HS-5 (cell line): ENCODE results near the gene LRRK1.

Experiments used
- DNase-seq: peaks from one replicate; pipeline ENCODE4 v3.0.0-alpha.2; 2012; ENCODE audit warnings: low read depth

LRRK1 gene

GRCh38 chr15:101043011-101043410, 123.9 kb downstream of the LRRK1 start:
- DNase-seq, result no peak

GRCh38 chr15:101043911-101044624, 124.9 kb downstream of the LRRK1 start:
- DNase-seq, result no peak

- no peak for DNase-seq
These were observed 125.6 kb downstream of the LRRK1 start for GRCh38 chr15:101044625-101045235.

DNA sequence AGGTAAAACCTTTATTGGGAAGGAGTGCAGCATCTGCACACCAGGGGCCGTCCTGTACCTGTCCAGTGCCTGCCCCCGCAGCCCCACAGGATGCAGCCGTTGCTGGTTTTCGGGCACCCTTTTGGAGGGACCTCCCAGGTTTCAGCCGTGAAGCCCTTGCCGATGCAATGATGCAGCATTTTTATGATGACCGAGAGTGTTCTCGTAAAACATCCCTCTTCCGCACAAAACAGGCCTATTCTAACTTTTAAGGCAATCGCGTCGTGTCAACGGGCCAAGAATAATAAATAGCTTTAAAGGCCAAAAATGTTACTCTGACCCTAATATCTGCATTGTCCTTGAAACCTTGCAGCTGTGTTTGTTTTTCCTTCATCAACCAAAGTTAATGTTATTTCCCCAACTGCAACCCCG, 126.1 kb downstream of the LRRK1 start:
- DNase-seq, result no peak

DNA sequence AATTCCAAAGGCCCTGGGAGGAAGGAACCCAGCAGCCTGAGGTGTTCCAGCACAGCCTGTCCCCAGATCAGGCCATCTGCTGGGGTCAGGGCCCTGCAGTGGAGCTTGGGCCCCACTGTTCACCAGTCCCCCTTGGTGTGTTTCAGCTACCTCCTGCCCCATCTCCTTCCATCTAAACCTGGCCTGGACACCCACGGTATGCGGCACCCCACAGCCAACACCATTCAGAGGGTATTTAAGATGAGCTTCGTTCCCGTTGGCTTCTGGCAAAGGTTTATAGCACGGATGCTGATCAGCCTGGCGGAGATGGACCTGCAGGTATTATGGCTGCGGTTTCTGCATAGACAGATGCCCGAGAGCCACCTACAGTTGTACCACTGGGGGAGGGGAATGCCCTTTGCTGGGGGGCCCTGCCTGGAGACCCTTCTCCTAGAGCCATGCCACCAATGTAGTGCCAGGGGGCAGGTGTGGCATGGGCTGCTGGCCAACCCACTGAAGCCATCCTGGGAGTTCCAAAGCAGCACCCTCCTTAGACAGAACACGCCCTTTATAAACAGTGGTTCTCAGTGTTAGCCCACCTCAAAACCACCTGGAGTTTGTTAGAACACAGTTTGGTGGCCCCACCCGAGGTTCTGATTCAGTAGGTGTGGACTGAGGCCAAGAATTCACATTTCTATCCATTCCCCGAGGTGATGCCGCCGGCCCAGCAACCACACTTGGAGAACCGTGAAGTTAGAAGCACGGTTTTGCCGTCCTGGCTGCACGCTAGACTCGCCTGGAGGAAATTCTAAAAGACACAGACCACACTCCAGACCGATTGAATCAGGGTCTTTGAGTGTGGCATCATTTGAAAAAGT, 126.9 kb downstream of the LRRK1 start:
- no peak for DNase-seq

GRCh38 chr15:101046826-101047225, 127.7 kb downstream of the LRRK1 start:
- no peak for DNase-seq

- no peak for DNase-seq
These were observed 128.2 kb downstream of the LRRK1 start for GRCh38 chr15:101047301-101047781.

GRCh38 chr15:101048176-101048575, 129.0 kb downstream of the LRRK1 start:
- no peak for DNase-seq

- DNase-seq, result no peak
These were observed 129.4 kb downstream of the LRRK1 start for GRCh38 chr15:101048581-101049030.

GRCh38 chr15:101049282-101049681, 130.1 kb downstream of the LRRK1 start:
- no peak for DNase-seq

DNA sequence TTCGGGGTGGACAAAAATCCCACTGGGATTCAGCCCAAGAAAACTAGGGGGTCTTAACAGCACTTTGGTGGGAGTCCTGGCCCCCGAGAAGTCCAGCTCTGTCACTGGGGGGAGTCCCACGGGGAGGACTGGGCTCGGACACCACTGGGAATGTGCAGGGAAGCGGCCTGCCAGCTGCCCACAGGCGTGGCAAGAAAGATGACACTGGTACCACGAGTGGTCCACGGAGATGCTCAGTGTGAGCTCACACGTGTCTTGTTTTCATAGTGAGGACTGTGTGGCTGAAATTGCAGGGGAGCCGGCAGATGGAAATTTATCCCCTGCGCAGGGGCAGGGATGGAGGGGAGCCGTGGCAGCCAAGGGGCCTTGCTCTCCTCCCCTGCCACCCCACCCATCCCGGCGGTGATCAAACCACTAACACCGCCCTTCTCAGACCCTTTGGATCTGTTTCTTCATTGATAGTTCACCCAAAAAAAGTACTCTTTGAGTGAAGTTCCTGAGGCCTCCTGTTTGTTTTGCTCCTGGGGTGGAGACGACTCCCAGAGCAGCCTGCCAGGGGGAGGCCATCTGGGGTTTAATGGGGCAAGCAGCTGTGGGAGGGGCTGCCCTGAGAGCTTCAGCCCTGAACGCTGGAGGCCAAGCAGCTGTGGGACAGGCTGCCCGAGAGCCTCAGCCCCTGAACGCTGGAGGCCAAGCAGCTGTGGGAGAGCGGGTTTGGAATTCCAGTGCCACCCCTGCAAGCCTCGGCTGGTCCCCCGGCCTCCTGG, 130.9 kb downstream of the LRRK1 start:
- no peak for DNase-seq

- DNase-seq, result no peak
These were observed 131.6 kb downstream of the LRRK1 start for GRCh38 chr15:101050623-101051290.

DNA sequence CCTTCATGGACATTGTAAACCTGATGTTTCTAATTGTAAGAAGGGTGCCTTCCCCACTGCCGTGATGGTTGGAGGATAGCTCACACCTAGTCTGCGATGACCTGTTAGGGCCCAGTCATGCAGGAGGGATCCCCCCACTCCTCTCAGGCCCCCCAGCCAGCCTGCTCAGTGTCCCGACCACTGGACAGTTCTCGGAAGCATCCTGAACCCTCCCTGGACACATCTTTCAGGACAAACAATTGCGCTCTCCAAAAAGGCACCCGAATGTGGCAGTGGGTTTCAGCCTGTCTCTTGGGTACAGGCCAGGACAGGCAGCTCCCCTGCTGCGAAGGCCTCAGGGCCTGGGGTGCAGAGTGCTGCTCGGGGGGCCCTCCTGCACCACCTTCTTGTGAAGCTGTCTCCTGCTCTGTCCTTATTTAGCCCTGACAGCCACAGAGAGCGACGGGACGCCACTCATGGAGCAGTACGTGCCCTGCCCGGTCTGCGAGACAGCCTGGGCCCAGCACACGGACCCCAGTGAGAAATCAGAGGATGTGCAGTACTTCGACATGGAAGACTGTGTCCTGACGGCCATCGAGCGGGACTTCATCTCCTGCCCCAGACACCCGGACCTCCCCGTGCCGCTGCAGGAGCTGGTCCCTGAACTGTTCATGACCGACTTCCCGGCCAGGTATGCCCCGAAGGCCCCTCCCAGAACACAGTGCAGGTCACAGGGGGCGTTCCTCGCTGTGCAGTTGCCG, 132.3 kb downstream of the LRRK1 start:
- no peak for DNase-seq

- DNase-seq, result no peak
These were observed 133.0 kb downstream of the LRRK1 start for GRCh38 chr15:101052031-101052620.

- DNase-seq, result no peak
These were observed 133.5 kb downstream of the LRRK1 start for GRCh38 chr15:101052681-101053121.

DNA sequence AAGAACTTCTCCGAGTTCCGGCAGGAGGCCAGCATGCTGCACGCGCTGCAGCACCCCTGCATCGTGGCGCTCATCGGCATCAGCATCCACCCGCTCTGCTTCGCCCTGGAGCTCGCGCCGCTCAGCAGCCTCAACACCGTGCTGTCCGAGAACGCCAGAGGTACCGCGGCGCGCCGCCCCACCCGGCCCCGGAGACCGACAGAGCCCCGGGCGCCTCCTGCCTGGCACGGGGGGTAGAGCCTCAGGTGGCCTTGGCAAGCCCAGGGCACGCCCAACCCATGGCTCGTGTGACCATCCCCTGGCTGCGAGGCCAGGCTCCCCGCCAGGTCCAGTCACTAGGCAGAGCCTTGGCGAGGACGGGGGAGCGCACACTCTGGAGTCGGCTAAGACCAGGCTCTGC, 134.1 kb downstream of the LRRK1 start:
- DNase-seq, result no peak

GRCh38 chr15:101054116-101054515, 135.0 kb downstream of the LRRK1 start:
- DNase-seq, result no peak

DNA sequence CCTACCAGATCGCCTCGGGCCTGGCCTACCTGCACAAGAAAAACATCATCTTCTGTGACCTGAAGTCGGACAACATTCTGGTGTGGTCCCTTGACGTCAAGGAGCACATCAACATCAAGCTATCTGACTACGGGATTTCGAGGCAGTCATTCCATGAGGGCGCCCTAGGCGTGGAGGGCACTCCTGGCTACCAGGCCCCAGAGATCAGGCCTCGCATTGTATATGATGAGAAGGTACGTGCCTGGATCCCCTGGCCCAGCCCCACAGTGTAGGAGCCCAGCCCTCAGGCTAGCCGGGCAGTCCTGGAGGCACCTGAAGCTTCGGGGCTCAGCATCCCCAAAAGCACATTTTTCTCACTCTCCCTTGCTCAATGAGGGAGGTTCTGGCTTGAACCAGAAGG, 135.8 kb downstream of the LRRK1 start:
- no peak for DNase-seq

DNA sequence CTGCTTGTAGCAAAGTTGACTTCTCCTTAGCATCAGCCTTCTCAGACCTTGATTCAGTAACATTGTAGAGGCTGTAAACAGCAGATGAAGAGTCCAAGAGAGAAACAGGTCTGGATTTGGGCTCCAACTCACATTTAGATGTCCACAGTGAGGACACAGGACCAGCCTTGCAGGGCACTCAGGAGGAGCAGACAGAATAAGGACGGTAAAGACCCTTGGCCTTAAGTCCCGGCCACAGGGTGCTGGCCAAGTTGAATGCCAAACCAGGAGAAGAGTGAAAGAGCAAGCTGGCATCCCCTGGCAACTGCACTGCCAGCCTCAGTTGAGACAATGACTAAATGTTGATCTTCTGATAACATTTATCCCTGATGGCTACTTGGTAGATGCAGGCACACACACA, 136.3 kb downstream of the LRRK1 start:
- no peak for DNase-seq
